Measurements from ENCODE around the gene NOP58.
"Not testable (repeated sequence)": the region's sequence is repeated elsewhere in the genome, so short reads cannot be mapped to it uniquely, and the experiment has no call there.

NOP58 gene

GRCh38 chr2:202306034-202306433, 40.5 kb downstream of the NOP58 start:
- H3K4me1 ChIP-seq (ENCODE audit: control insufficient read depth, insufficient read depth, low read length, unreplicated experiment) = no peaks in the 10 kb centered on the region

DNA sequence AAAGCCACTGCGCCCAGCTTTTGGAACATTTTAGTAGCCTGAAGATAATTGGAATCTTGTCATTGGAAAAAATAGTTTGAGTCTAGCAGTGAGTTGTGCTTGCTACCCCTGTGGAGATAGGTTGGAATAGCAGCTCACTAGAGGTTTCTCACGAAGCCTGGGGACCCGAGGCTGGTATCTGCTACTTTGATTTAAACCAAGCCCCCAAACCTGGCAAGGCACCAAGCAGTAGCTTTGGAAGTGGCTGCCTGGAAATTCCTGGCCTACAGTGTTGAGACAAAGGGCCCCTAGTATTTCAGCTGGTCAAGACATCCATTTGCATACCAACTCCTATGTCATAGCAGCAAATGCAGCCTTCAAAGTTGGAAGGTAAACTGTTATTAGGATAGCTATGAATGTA, 42.1 kb downstream of the NOP58 start:
- H3K4me3 ChIP-seq (ENCODE audit: low read depth, low read length) = no peak overlapping the region
- H3K79me2 ChIP-seq (ENCODE audit: control insufficient read depth, insufficient read depth, low read length, unreplicated experiment) = no peaks in the 10 kb centered on the region
- no peaks in the 10 kb centered on the region for H3K4me1 ChIP-seq (ENCODE audit: control insufficient read depth, insufficient read depth, low read length, unreplicated experiment)
- H3K27ac ChIP-seq (ENCODE audit: low read depth, low read length) = no peak overlapping the region
- no peak overlapping the region for H2AFZ ChIP-seq (ENCODE audit: low read length, unreplicated experiment)
- H3K36me3 ChIP-seq (ENCODE audit: insufficient read depth, low read length) = peaks cover 35% of the 10 kb centered on the region
- H3K27me3 ChIP-seq (ENCODE audit: insufficient read depth, low read length) = no peaks in the 10 kb centered on the region

More at GRCh38 chr2:202306034-202306433, 40.5 kb downstream of the NOP58 start:
- Histone ChIP-seq H3K27ac (ENCODE audit: low read depth, low read length) (no peak overlapping the region), H3K79me2 (ENCODE audit: control insufficient read depth, insufficient read depth, low read length, unreplicated experiment) (no peaks in the 10 kb centered on the region), H3K27me3 (ENCODE audit: insufficient read depth, low read length) (no peaks in the 10 kb centered on the region), H3K36me3 (ENCODE audit: insufficient read depth, low read length) (peaks cover 44% of the 10 kb centered on the region), H2AFZ (ENCODE audit: low read length, unreplicated experiment) (no peak overlapping the region), H3K4me3 (ENCODE audit: low read depth, low read length) (no peak overlapping the region)

- Histone ChIP-seq H3K4me3 (ENCODE audit: low read depth, low read length) (no peak overlapping the region), H3K27me3 (ENCODE audit: insufficient read depth, low read length) (no peaks in the 10 kb centered on the region), H3K36me3 (ENCODE audit: insufficient read depth, low read length) (no peaks in the 10 kb centered on the region; the same call in 1 of the 2 replicates)
Observed at GRCh38 chr2:202311823-202312388, 46.3 kb downstream of the NOP58 start.

GRCh38 chr2:202314116-202314515, 48.6 kb downstream of the NOP58 start:
- Histone ChIP-seq H2AFZ (ENCODE audit: low read length, unreplicated experiment) (no peak overlapping the region), H3K27me3 (ENCODE audit: insufficient read depth, low read length) (no peaks in the 10 kb centered on the region)

More at GRCh38 chr2:202311823-202312388, 46.3 kb downstream of the NOP58 start:
- Histone ChIP-seq H2AFZ (ENCODE audit: low read length, unreplicated experiment) (no peak overlapping the region), H3K27ac (ENCODE audit: low read depth, low read length) (no peak overlapping the region), H3K4me1 (ENCODE audit: control insufficient read depth, insufficient read depth, low read length, unreplicated experiment) (peaks cover 3% of the 10 kb centered on the region), H3K79me2 (ENCODE audit: control insufficient read depth, insufficient read depth, low read length, unreplicated experiment) (no peaks in the 10 kb centered on the region)

DNA sequence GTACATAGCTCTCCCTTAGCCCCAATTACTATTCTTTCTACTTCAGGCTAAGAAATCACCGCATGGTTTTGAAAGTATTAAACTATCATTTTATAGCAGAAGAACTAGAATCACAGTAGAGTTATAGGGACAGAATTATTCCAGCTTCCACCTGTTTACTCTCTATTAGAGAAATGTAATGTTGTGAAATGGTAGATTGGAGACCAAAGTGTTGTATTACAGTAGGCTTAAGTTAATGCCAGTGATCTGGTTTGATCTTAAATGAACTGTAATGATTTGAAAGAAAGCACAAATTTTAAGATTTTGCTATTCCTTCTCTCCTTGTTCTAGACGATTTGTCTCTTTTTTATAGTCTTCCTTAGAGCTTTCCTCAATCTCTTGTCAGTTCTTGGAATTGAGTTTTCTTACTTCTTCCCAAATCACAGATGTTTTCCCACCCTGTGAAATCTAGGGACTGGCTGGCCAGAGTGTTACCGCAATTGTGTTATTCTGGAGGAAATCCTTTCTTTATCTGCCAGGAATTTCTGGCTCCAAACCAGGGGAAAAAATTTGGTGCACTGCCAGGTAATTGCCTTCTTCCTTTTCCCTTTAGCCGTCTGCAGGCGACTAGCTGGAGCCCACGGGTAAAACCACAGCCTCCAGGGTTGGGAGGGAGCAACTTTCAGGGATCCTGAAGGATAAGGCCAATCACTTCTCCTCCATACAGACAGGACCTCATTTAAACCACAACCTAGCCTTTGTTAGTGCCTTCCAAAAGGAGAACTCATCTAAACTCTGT, 51.7 kb downstream of the NOP58 start:
- H3K27me3 ChIP-seq (ENCODE audit: insufficient read depth, low read length) = no peaks in the 10 kb centered on the region
- peak overlapping the region; percentile 13 for H3K27ac ChIP-seq (ENCODE audit: low read depth, low read length)
- H3K36me3 ChIP-seq (ENCODE audit: insufficient read depth, low read length) = no peaks in the 10 kb centered on the region

More at GRCh38 chr2:202314116-202314515, 48.6 kb downstream of the NOP58 start:
- Histone ChIP-seq H3K79me2 (ENCODE audit: control insufficient read depth, insufficient read depth, low read length, unreplicated experiment) (no peaks in the 10 kb centered on the region), H3K4me3 (ENCODE audit: low read depth, low read length) (no peak overlapping the region), H3K27ac (ENCODE audit: low read depth, low read length) (no peak overlapping the region), H3K36me3 (ENCODE audit: insufficient read depth, low read length) (no peaks in the 10 kb centered on the region), H3K4me1 (ENCODE audit: control insufficient read depth, insufficient read depth, low read length, unreplicated experiment) (peaks cover 13% of the 10 kb centered on the region)

GRCh38 chr2:202320362-202320761, 54.8 kb downstream of the NOP58 start:
- not testable (repeated sequence) for H2AFZ ChIP-seq (ENCODE audit: low read length, unreplicated experiment); H3K4me3 ChIP-seq (ENCODE audit: low read depth, low read length); H3K36me3 ChIP-seq (ENCODE audit: insufficient read depth, low read length); H3K27me3 ChIP-seq (ENCODE audit: insufficient read depth, low read length); H3K27ac ChIP-seq (ENCODE audit: low read depth, low read length); H3K79me2 ChIP-seq (ENCODE audit: control insufficient read depth, insufficient read depth, low read length, unreplicated experiment)
- H3K4me1 ChIP-seq (ENCODE audit: control insufficient read depth, insufficient read depth, low read length, unreplicated experiment) = peaks cover 13% of the 10 kb centered on the region

More for the DNA sequence above, 51.7 kb downstream of the NOP58 start:
- no peak overlapping the region for H2AFZ ChIP-seq (ENCODE audit: low read length, unreplicated experiment)
- H3K4me1 ChIP-seq (ENCODE audit: control insufficient read depth, insufficient read depth, low read length, unreplicated experiment) = peaks cover 13% of the 10 kb centered on the region
- H3K4me3 ChIP-seq (ENCODE audit: low read depth, low read length) = no peak overlapping the region
- no peaks in the 10 kb centered on the region for H3K79me2 ChIP-seq (ENCODE audit: control insufficient read depth, insufficient read depth, low read length, unreplicated experiment)

DNA sequence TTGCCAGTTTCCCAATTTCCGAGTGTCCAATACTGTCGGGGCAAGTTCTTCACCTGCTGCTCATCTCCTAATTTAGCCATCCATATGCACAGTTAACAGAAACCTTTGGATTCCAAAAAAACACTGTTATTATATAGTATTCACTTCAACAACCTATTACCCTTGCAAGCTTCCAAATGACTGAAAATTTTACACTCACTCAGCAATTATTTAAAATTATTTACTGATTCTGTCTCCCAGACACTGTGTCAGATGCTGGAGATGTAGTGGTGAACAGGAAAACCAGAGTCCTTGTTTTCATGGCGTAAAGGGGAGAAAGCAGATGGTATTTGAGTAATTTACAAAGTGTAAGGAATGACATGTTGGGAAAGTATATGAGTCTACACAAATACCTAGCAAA, 56.9 kb downstream of the NOP58 start:
- Histone ChIP-seq H3K4me1 (ENCODE audit: control insufficient read depth, insufficient read depth, low read length, unreplicated experiment) (peaks cover 5% of the 10 kb centered on the region), H3K36me3 (ENCODE audit: insufficient read depth, low read length) (no peaks in the 10 kb centered on the region), H2AFZ (ENCODE audit: low read length, unreplicated experiment) (no peak overlapping the region), H3K79me2 (ENCODE audit: control insufficient read depth, insufficient read depth, low read length, unreplicated experiment) (no peaks in the 10 kb centered on the region), H3K4me3 (ENCODE audit: low read depth, low read length) (no peak overlapping the region), H3K27me3 (ENCODE audit: insufficient read depth, low read length) (no peaks in the 10 kb centered on the region), H3K27ac (ENCODE audit: low read depth, low read length) (no peak overlapping the region)

DNA sequence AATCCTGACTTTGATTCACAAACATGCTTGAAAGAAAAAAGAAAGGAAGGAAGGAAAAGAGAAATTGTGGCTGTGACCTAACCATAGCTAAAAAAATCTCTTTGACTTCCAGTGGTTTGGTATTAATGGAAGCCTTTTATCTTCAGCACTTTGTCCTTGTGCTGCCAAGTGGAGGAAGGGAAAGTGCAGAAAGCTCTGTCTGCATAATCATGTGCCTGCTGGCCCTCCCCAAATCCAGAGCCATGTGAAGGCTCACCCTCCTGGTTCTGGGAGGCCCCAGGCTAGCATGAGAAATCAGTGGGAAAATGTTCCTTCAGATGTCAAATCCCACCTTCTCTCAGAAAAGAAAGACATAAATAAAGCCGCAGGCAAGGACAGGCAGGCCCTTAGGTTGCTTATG, 62.3 kb downstream of the NOP58 start:
- no peaks in the 10 kb centered on the region for H3K79me2 ChIP-seq (ENCODE audit: control insufficient read depth, insufficient read depth, low read length, unreplicated experiment)
- no peak overlapping the region for H3K4me3 ChIP-seq (ENCODE audit: low read depth, low read length)
- no peak overlapping the region for H3K27ac ChIP-seq (ENCODE audit: low read depth, low read length)

GRCh38 chr2:202335791-202336467, 70.4 kb downstream of the NOP58 start:
- Histone ChIP-seq H3K27me3 (ENCODE audit: insufficient read depth, low read length) (no peaks in the 10 kb centered on the region), H2AFZ (ENCODE audit: low read length, unreplicated experiment) (no peak overlapping the region), H3K4me3 (ENCODE audit: low read depth, low read length) (no peak overlapping the region), H3K27ac (ENCODE audit: low read depth, low read length) (no peak overlapping the region), H3K79me2 (ENCODE audit: control insufficient read depth, insufficient read depth, low read length, unreplicated experiment) (no peaks in the 10 kb centered on the region), H3K4me1 (ENCODE audit: control insufficient read depth, insufficient read depth, low read length, unreplicated experiment) (peaks cover 20% of the 10 kb centered on the region), H3K36me3 (ENCODE audit: insufficient read depth, low read length) (no peaks in the 10 kb centered on the region)

More for the DNA sequence above, 62.3 kb downstream of the NOP58 start:
- H3K27me3 ChIP-seq (ENCODE audit: insufficient read depth, low read length) = no peaks in the 10 kb centered on the region
- H2AFZ ChIP-seq (ENCODE audit: low read length, unreplicated experiment) = no peak overlapping the region
- no peaks in the 10 kb centered on the region for H3K4me1 ChIP-seq (ENCODE audit: control insufficient read depth, insufficient read depth, low read length, unreplicated experiment)
- H3K36me3 ChIP-seq (ENCODE audit: insufficient read depth, low read length) = no peaks in the 10 kb centered on the region

- H2AFZ ChIP-seq (ENCODE audit: low read length, unreplicated experiment) = no peak overlapping the region
- H3K4me1 ChIP-seq (ENCODE audit: control insufficient read depth, insufficient read depth, low read length, unreplicated experiment) = peaks cover 20% of the 10 kb centered on the region
- no peak overlapping the region for H3K27ac ChIP-seq (ENCODE audit: low read depth, low read length)
- H3K4me3 ChIP-seq (ENCODE audit: low read depth, low read length) = no peak overlapping the region
- H3K36me3 ChIP-seq (ENCODE audit: insufficient read depth, low read length) = no peaks in the 10 kb centered on the region
- H3K79me2 ChIP-seq (ENCODE audit: control insufficient read depth, insufficient read depth, low read length, unreplicated experiment) = no peaks in the 10 kb centered on the region
- no peaks in the 10 kb centered on the region for H3K27me3 ChIP-seq (ENCODE audit: insufficient read depth, low read length)
Observed at GRCh38 chr2:202337151-202337550, 71.6 kb downstream of the NOP58 start.
